Measurements from ENCODE around the gene RIN3. TPM values are rescaled to one million over a fixed set of nuclear protein-coding genes. Genes with fewer than 3 reads are reported as not detected.

Gene RIN3
- total and polyA plus RNA-seq, 2 experiments from 2014 or later, result 3.5 to 5.4 TPM

GRCh38 chr14:92654239-92654901 is 140.8 kb downstream of the RIN3 start:
- TF ChIP-seq CTCF (IDR thresholded peaks at IDR 0.05; ENCODE audit: low read depth, low read length), result no peak
- no peak for DNase-seq (ENCODE audit: low read depth in 1 of 2, low spot score in 1 of 2)
- Histone ChIP-seq H3K4me1 (ENCODE audit: low read depth) (no peaks in the 10 kb centered on the region), H3K36me3 (no peaks in the 10 kb centered on the region), H3K27me3 (no peaks in the 10 kb centered on the region), H3K9me3 (ENCODE audit: low read depth) (no peaks in the 10 kb centered on the region), H3K27ac (no peak overlapping the region), H3K4me3 (no peak overlapping the region)

- no peaks in the 10 kb centered on the region for H3K4me1 ChIP-seq (ENCODE audit: low read depth)
Measured at GRCh38 chr14:92655419-92656201, 142.0 kb downstream of the RIN3 start.

GRCh38 chr14:92656306-92657081 is 142.9 kb downstream of the RIN3 start:
- no peak for DNase-seq (ENCODE audit: low read depth in 1 of 2, low spot score in 1 of 2)
- no peak for TF ChIP-seq CTCF (IDR thresholded peaks at IDR 0.05; ENCODE audit: low read depth, low read length)

More at GRCh38 chr14:92655419-92656201, 142.0 kb downstream of the RIN3 start:
- H3K9me3 ChIP-seq (ENCODE audit: low read depth), result no peaks in the 10 kb centered on the region
- TF ChIP-seq CTCF (IDR thresholded peaks at IDR 0.05; ENCODE audit: low read depth, low read length), result no peak
- no peak for DNase-seq (ENCODE audit: low read depth in 1 of 2, low spot score in 1 of 2)
- no peak overlapping the region for H3K4me3 ChIP-seq
- H3K36me3 ChIP-seq, result no peaks in the 10 kb centered on the region
- H3K27me3 ChIP-seq, result no peaks in the 10 kb centered on the region
- H3K27ac ChIP-seq, result no peak overlapping the region

GRCh38 chr14:92657457-92658142 is 144.0 kb downstream of the RIN3 start:
- no peaks in the 10 kb centered on the region for H3K27me3 ChIP-seq
- TF ChIP-seq CTCF (IDR thresholded peaks at IDR 0.05; ENCODE audit: low read depth, low read length), result no peak
- H3K9me3 ChIP-seq (ENCODE audit: low read depth), result no peaks in the 10 kb centered on the region
- H3K27ac ChIP-seq, result no peak overlapping the region
- no peak overlapping the region for H3K4me3 ChIP-seq
- H3K4me1 ChIP-seq (ENCODE audit: low read depth), result no peaks in the 10 kb centered on the region
- no peak for DNase-seq (ENCODE audit: low read depth in 1 of 2, low spot score in 1 of 2)
- H3K36me3 ChIP-seq, result no peaks in the 10 kb centered on the region

More at GRCh38 chr14:92656306-92657081, 142.9 kb downstream of the RIN3 start:
- no peaks in the 10 kb centered on the region for H3K27me3 ChIP-seq
- no peak overlapping the region for H3K4me3 ChIP-seq
- no peak overlapping the region for H3K27ac ChIP-seq
- no peaks in the 10 kb centered on the region for H3K4me1 ChIP-seq (ENCODE audit: low read depth)
- H3K9me3 ChIP-seq (ENCODE audit: low read depth), result no peaks in the 10 kb centered on the region
- H3K36me3 ChIP-seq, result no peaks in the 10 kb centered on the region

GRCh38 chr14:92658160-92658559 is 144.6 kb downstream of the RIN3 start:
- no peak for DNase-seq (ENCODE audit: low read depth in 1 of 2, low spot score in 1 of 2)
- TF ChIP-seq CTCF (IDR thresholded peaks at IDR 0.05; ENCODE audit: low read depth, low read length), result no peak
- H3K27ac ChIP-seq, result no peak overlapping the region
- no peak overlapping the region for H3K4me3 ChIP-seq
- no peaks in the 10 kb centered on the region for H3K27me3 ChIP-seq
- H3K36me3 ChIP-seq, result no peaks in the 10 kb centered on the region
- no peaks in the 10 kb centered on the region for H3K9me3 ChIP-seq (ENCODE audit: low read depth)
- H3K4me1 ChIP-seq (ENCODE audit: low read depth), result no peaks in the 10 kb centered on the region

All from cardiac muscle cell (in vitro differentiated cells and primary cell).